ENCODE measurements around the gene PKD1L1. TPM values are rescaled to one million over a fixed set of nuclear protein-coding genes. Genes with fewer than 3 reads are reported as not detected.

The PKD1L1 gene
- polyA plus RNA-seq, 2 of the 4 experiments (the other 2 are of a cell fraction): 0.21 TPM

GRCh38 chr7:47912332-47912731 lies 35.9 kb downstream of the PKD1L1 start:
- no peak for FAIRE-seq
- no peak for DNase-seq (ENCODE audit: low read depth in 1 of 2, low spot score in 1 of 2)
- H3K9me3 ChIP-seq: no peaks in the 10 kb centered on the region
- ChIA-PET POLR2A (no interaction called here), CTCF (interaction anchor here (1.0 kb wide), 1 partner anchor 8 kb away, joined by 3 read pairs; no protein-coding TSS in a partner anchor)
- WGBS (ENCODE audit: missing lambda C conversion rate): 75% methylated on average over 6 of the region's 6 CpGs
- H3K4me2 ChIP-seq: no peak overlapping the region
- no peak overlapping the region for H3K4me3 ChIP-seq
- H3K4me1 ChIP-seq: no peaks in the 10 kb centered on the region
- TF ChIP-seq POLR2A (IDR thresholded peaks at IDR 0.05; ENCODE audit: low read length) (no peak), REST (IDR thresholded peaks at IDR 0.05) (no peak), ZNF302 (CRISPR knock-in tag; IDR thresholded peaks at IDR 0.05) (no peak), POLR2AphosphoS2 (conservative IDR thresholded peaks at IDR 0.05; ENCODE audit: low read length) (no peak), EHF (CRISPR knock-in tag; IDR thresholded peaks at IDR 0.05) (no peak), SMC3 (IDR thresholded peaks at IDR 0.05) (no peak), NR3C1 (IDR thresholded peaks at IDR 0.05) (no peak), ATOH8 (CRISPR knock-in tag; IDR thresholded peaks at IDR 0.05; ENCODE audit: low read depth) (no peak), HOXA7 (CRISPR knock-in tag; IDR thresholded peaks at IDR 0.05) (no peak), EHMT2 (IDR thresholded peaks at IDR 0.05; ENCODE audit: low read depth) (no peak), NPAS2 (CRISPR knock-in tag; IDR thresholded peaks at IDR 0.05; ENCODE audit: borderline replicate concordance) (no peak), KDM5A (IDR thresholded peaks at IDR 0.05) (no peak), HDAC2 (IDR thresholded peaks at IDR 0.05) (no peak), KDM1A (IDR thresholded peaks at IDR 0.05; ENCODE audit: low read depth) (no peak), ELK1 (IDR thresholded peaks at IDR 0.05; ENCODE audit: low read depth, low read length) (no peak)
- no peak overlapping the region for H3K27ac ChIP-seq
- no peak for ATAC-seq

- WGBS (ENCODE audit: missing lambda C conversion rate): 20% methylated on average over 1 of the region's 1 CpG
- DNase-seq (ENCODE audit: low read depth in 1 of 2, low spot score in 1 of 2) (no peak), FAIRE-seq (no peak), ATAC-seq (no peak)
- H3K4me1 ChIP-seq: no peaks in the 10 kb centered on the region
- TF ChIP-seq EHF (CRISPR knock-in tag; IDR thresholded peaks at IDR 0.05) (no peak), RCOR1 (IDR thresholded peaks at IDR 0.05; ENCODE audit: low read depth, low read length) (no peak), FOXS1 (CRISPR knock-in tag; IDR thresholded peaks at IDR 0.05) (no peak), EP300 (IDR thresholded peaks at IDR 0.05) (no peak), JUN (IDR thresholded peaks at IDR 0.05) (no peak)
- no peaks in the 10 kb centered on the region for H3K9me3 ChIP-seq
- POLR2A ChIA-PET: no interaction called here
- H3K27ac ChIP-seq: no peak overlapping the region
- no peak overlapping the region for H3K4me2 ChIP-seq
- no peak overlapping the region for H3K4me3 ChIP-seq
- CTCF ChIA-PET: interaction anchor here (0.8 to 0.9 kb wide), 2 partner anchors 37 to 202 kb away, joined by 3 read pairs; no protein-coding TSS in a partner anchor
These were observed 39.5 kb downstream of the PKD1L1 start for GRCh38 chr7:47908720-47909119.

DNA sequence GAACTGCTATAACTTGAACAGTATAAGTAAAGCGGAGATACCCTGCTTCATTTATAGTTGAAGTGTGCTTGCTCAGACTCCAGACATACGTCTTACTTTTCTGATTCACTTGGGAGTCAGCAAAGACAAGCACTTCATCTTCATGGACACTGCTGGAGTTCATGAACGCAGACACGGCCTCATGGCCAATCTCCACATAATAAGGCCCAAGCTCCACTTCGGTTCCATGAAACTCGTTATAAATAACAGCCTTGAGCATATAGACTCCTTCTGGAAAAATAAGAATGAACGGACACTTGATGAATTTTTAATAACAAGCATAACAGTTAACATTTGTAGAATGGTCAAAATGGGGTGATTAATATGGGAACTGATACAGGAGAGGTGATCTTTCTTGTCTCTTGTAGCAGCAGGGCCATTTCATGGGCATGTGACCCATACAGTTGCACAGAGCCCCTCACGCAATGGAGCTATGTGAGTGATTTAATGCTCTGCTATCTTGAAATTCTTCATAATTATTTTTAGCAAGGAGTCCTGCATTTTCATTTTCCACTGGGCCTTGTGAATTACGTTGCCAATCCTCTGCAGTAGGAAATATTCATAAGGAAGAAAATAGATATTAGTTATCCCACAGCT lies 40.2 kb downstream of the PKD1L1 start:
- WGBS (ENCODE audit: missing lambda C conversion rate): 78% methylated on average over 9 of the region's 9 CpGs
- CTCF ChIA-PET: interaction anchor here (0.8 kb wide), 1 partner anchor 10 kb away, joined by 3 read pairs; no protein-coding TSS in a partner anchor

More for the DNA sequence above, 40.2 kb downstream of the PKD1L1 start:
- TF ChIP-seq RARB (CRISPR knock-in tag; IDR thresholded peaks at IDR 0.05) (no peak), HOXB5 (CRISPR knock-in tag; IDR thresholded peaks at IDR 0.05) (no peak), CEBPB (IDR thresholded peaks at IDR 0.05) (no peak), KDM5A (IDR thresholded peaks at IDR 0.05) (no peak), HEYL (CRISPR knock-in tag; IDR thresholded peaks at IDR 0.05) (no peak), ZSCAN20 (CRISPR knock-in tag; IDR thresholded peaks at IDR 0.05) (no peak), PHF8 (IDR thresholded peaks at IDR 0.05; ENCODE audit: borderline replicate concordance, low read depth) (no peak), EHMT2 (IDR thresholded peaks at IDR 0.05; ENCODE audit: low read depth) (no peak), MAFK (IDR thresholded peaks at IDR 0.05; ENCODE audit: partially characterized antibody) (no peak), FOSB (CRISPR knock-in tag; IDR thresholded peaks at IDR 0.05) (no peak), EP300 (IDR thresholded peaks at IDR 0.05) (no peak)
- TF ChIP-seq, protein P1, sequence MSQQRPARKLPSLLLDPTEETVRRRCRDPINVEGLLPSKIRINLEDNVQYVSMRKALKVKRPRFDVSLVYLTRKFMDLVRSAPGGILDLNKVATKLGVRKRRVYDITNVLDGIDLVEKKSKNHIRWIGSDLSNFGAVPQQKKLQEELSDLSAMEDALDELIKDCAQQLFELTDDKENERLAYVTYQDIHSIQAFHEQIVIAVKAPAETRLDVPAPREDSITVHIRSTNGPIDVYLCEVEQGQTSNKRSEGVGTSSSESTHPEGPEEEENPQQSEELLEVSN (IDR thresholded peaks at IDR 0.05; ENCODE audit: borderline replicate concordance, low read depth): no peak
- POLR2A ChIA-PET: no interaction called here
- Histone ChIP-seq H3K27ac (no peak overlapping the region), H3K4me3 (no peak overlapping the region), H3K4me1 (no peaks in the 10 kb centered on the region), H3K9me3 (no peaks in the 10 kb centered on the region), H3K4me2 (no peak overlapping the region)
- no peak for DNase-seq (ENCODE audit: low read depth in 1 of 2, low spot score in 1 of 2)
- no peak for FAIRE-seq
- ATAC-seq: no peak
